ENCODE measurements around the gene PPID. TPM values are rescaled to one million over a fixed set of nuclear protein-coding genes. Genes with fewer than 3 reads are reported as not detected.
A peak's percentile ranks its signal among the peaks of the same experiment; 100 is the strongest.
"Not testable (repeated sequence)": the region's sequence is repeated elsewhere in the genome, so short reads cannot be mapped to it uniquely, and the experiment has no call there.

PPID gene
- total and polyA plus RNA-seq, 4 experiments from 2014 or later = 30.2 to 54.8 (median 40.7) TPM

DNA sequence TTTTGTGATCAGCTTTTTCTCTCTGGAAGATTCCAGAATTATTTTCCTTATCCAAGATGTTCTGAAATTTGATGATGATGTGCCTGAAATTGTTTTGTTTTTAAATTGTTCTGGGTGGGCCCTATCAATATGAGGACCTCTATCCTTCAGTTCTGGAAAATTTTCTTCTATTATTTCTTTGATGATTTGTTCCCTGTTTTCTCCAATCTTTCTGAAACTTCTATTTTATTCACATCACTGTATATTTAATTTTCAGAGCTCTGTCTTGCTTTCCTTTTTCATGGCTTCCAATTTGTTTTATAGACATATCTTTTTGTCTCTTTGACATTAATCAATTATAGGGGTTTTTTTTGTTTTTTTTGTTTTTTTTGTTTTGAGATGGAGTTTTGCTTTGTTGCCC is 33.4 kb upstream of the PPID start:
- Mint-ChIP-seq H3K27me3 (peaks cover 6 to 11% of the 10 kb centered on the region in 2 donors), H3K27ac (no peak overlapping the region), H3K36me3 (no peaks in the 10 kb centered on the region), H3K4me1 (no peaks in the 10 kb centered on the region), H3K4me3 (no peak overlapping the region), H3K9me3 (peaks cover 0 to 10% (median 0%) of the 10 kb centered on the region in 8 donors)
- Histone ChIP-seq H3K27ac (ENCODE audit: low read depth, low read length) (no peak overlapping the region), H3K4me3 (ENCODE audit: low read length in 2 of 2) (no peak overlapping the region), H3K27me3 (ENCODE audit: insufficient read depth, low read length) (no peaks in the 10 kb centered on the region), H3K9me3 (ENCODE audit: control insufficient read depth in 1 of 2, low read length in 2 of 2) (no peaks in the 10 kb centered on the region), H3K36me3 (ENCODE audit: insufficient read depth, low read length) (no peaks in the 10 kb centered on the region), H3K4me1 (ENCODE audit: insufficient read depth, low read length) (no peaks in the 10 kb centered on the region)
- ChIA-PET CTCF (ENCODE audit: partially characterized antibody) (interaction anchor here (1.8 kb wide), 1 partner anchor 95 kb away, joined by 5 read pairs; no protein-coding TSS in a partner anchor), POLR2A (ENCODE audit: partially characterized antibody) (no interaction called here)
- no peak for DNase-seq
- intact Hi-C loops (cut with micrococcal nuclease) = no loop called here

- intact Hi-C loops (cut with micrococcal nuclease); H3K27me3 Mint-ChIP-seq; H3K4me3 ChIP-seq (ENCODE audit: low read length in 2 of 2); H3K36me3 ChIP-seq (ENCODE audit: insufficient read depth, low read length); H3K9me3 ChIP-seq (ENCODE audit: control insufficient read depth in 1 of 2, low read length in 2 of 2); H3K9me3 Mint-ChIP-seq; H3K27me3 ChIP-seq (ENCODE audit: insufficient read depth, low read length); H3K36me3 Mint-ChIP-seq; H3K4me1 Mint-ChIP-seq; H3K4me3 Mint-ChIP-seq; DNase-seq; H3K27ac ChIP-seq (ENCODE audit: low read depth, low read length); H3K4me1 ChIP-seq (ENCODE audit: insufficient read depth, low read length); POLR2A ChIA-PET (ENCODE audit: partially characterized antibody): not testable (repeated sequence)
- CTCF ChIA-PET (ENCODE audit: partially characterized antibody) = interaction anchor here (1.8 kb wide), 1 partner anchor 96 kb away, joined by 5 read pairs; no protein-coding TSS in a partner anchor
- peak overlapping the region in 1 of 7 donors; percentile 61 for H3K27ac Mint-ChIP-seq
Measured at GRCh38 chr4:158755819-158756218, 32.6 kb upstream of the PPID start.

GRCh38 chr4:158754385-158755180 is 31.4 kb upstream of the PPID start:
- no peak overlapping the region for H3K27ac ChIP-seq (ENCODE audit: low read depth, low read length)
- H3K27ac Mint-ChIP-seq = no peak overlapping the region
- H3K4me3 Mint-ChIP-seq = no peak overlapping the region
- peaks cover 0 to 10% (median 0%) of the 10 kb centered on the region in 8 donors for H3K9me3 Mint-ChIP-seq
- intact Hi-C loops (cut with micrococcal nuclease) = no loop called here
- no peaks in the 10 kb centered on the region for H3K4me1 ChIP-seq (ENCODE audit: insufficient read depth, low read length)
- DNase-seq = no peak
- H3K36me3 Mint-ChIP-seq = no peaks in the 10 kb centered on the region
- no peaks in the 10 kb centered on the region for H3K36me3 ChIP-seq (ENCODE audit: insufficient read depth, low read length)
- peaks cover 5 to 8% of the 10 kb centered on the region in 2 donors for H3K27me3 Mint-ChIP-seq
- POLR2A ChIA-PET (ENCODE audit: partially characterized antibody) = interaction anchor here (0.7 kb wide), 1 partner anchor 476 kb away, joined by 4 read pairs; no protein-coding TSS in a partner anchor
- no peaks in the 10 kb centered on the region for H3K27me3 ChIP-seq (ENCODE audit: insufficient read depth, low read length)
- H3K4me3 ChIP-seq (ENCODE audit: low read length in 2 of 2) = no peak overlapping the region
- H3K9me3 ChIP-seq (ENCODE audit: control insufficient read depth in 1 of 2, low read length in 2 of 2) = no peaks in the 10 kb centered on the region
- CTCF ChIA-PET (ENCODE audit: partially characterized antibody) = no interaction called here
- H3K4me1 Mint-ChIP-seq = no peaks in the 10 kb centered on the region

DNA sequence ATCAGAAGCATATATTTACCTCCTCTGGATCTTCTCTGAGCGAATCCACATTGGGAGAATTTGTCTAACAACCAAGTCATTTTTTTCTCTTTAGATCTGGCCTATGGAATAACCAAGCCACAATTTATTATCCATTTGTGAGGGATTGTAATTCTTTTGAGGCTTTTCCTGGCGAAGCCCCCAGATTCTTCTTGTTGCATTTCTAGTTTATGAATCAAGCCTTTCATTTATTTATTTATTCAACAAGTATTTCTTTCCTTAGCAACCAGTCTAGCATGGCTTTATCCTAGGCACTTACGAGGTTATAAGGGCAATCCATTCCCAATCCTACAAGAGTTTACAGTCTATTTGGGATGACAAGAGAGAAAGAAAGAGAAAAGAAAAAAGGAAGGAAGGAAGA is 27.2 kb upstream of the PPID start:
- POLR2A ChIA-PET (ENCODE audit: partially characterized antibody) = no interaction called here
- no peaks in the 10 kb centered on the region for H3K9me3 ChIP-seq (ENCODE audit: control insufficient read depth in 1 of 2, low read length in 2 of 2)
- Mint-ChIP-seq H3K27me3 (no peaks in the 10 kb centered on the region), H3K36me3 (no peaks in the 10 kb centered on the region), H3K4me3 (no peak overlapping the region), H3K27ac (no peak overlapping the region), H3K4me1 (no peaks in the 10 kb centered on the region), H3K9me3 (peaks cover 0 to 1% (median 0%) of the 10 kb centered on the region in 8 donors)
- no peak for DNase-seq
- H3K4me3 ChIP-seq (ENCODE audit: low read length in 2 of 2) = no peak overlapping the region
- H3K4me1 ChIP-seq (ENCODE audit: insufficient read depth, low read length) = no peaks in the 10 kb centered on the region
- no peaks in the 10 kb centered on the region for H3K36me3 ChIP-seq (ENCODE audit: insufficient read depth, low read length)
- H3K27me3 ChIP-seq (ENCODE audit: insufficient read depth, low read length) = no peaks in the 10 kb centered on the region
- CTCF ChIA-PET (ENCODE audit: partially characterized antibody) = no interaction called here
- intact Hi-C loops (cut with micrococcal nuclease) = no loop called here
- no peak overlapping the region for H3K27ac ChIP-seq (ENCODE audit: low read depth, low read length)

GRCh38 chr4:158746537-158746936 is 23.3 kb upstream of the PPID start:
- DNase-seq; H3K4me3 Mint-ChIP-seq; H3K9me3 Mint-ChIP-seq; H3K36me3 ChIP-seq (ENCODE audit: insufficient read depth, low read length); H3K4me3 ChIP-seq (ENCODE audit: low read length in 2 of 2); CTCF ChIA-PET (ENCODE audit: partially characterized antibody); H3K27me3 ChIP-seq (ENCODE audit: insufficient read depth, low read length); intact Hi-C loops (cut with micrococcal nuclease); H3K4me1 Mint-ChIP-seq; H3K27ac ChIP-seq (ENCODE audit: low read depth, low read length); H3K27ac Mint-ChIP-seq; H3K4me1 ChIP-seq (ENCODE audit: insufficient read depth, low read length); H3K36me3 Mint-ChIP-seq; H3K27me3 Mint-ChIP-seq; H3K9me3 ChIP-seq (ENCODE audit: control insufficient read depth in 1 of 2, low read length in 2 of 2); POLR2A ChIA-PET (ENCODE audit: partially characterized antibody): not testable (repeated sequence)

GRCh38 chr4:158741326-158742021 is 18.3 kb upstream of the PPID start:
- Histone ChIP-seq H3K4me3 (ENCODE audit: low read length in 2 of 2) (no peak overlapping the region), H3K9me3 (ENCODE audit: control insufficient read depth in 1 of 2, low read length in 2 of 2) (no peaks in the 10 kb centered on the region), H3K27ac (ENCODE audit: low read depth, low read length) (no peak overlapping the region), H3K27me3 (ENCODE audit: insufficient read depth, low read length) (no peaks in the 10 kb centered on the region), H3K4me1 (ENCODE audit: insufficient read depth, low read length) (no peaks in the 10 kb centered on the region), H3K36me3 (ENCODE audit: insufficient read depth, low read length) (no peaks in the 10 kb centered on the region)
- intact Hi-C loops (cut with micrococcal nuclease) = no loop called here
- H3K9me3 Mint-ChIP-seq = no peaks in the 10 kb centered on the region
- H3K36me3 Mint-ChIP-seq = no peaks in the 10 kb centered on the region
- no peaks in the 10 kb centered on the region for H3K4me1 Mint-ChIP-seq
- CTCF ChIA-PET (ENCODE audit: partially characterized antibody) = no interaction called here
- no peak overlapping the region for H3K27ac Mint-ChIP-seq
- H3K27me3 Mint-ChIP-seq = peaks cover 0 to 8% of the 10 kb centered on the region in 2 donors
- no peak overlapping the region for H3K4me3 Mint-ChIP-seq
- DNase-seq = no peak
- POLR2A ChIA-PET (ENCODE audit: partially characterized antibody) = no interaction called here

DNA sequence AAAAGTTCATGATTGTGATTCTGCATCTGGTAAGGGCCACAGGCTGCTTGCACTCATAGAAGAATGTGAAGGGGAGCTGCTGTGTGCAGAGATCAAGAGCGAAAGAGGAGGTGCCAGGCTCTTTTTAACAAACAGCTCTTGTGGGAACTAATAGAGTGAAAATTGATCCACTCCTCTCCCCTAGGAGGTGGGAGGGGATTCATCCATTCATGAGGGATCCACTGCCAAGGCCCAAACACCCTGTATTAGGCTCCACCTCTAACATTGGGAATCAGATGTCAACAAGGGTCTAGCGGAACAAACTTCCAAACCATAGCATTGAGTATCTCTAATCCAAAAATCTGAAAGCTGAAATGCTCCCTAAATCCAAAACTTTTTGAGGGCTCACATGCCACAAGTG is 16.4 kb upstream of the PPID start:
- H3K27me3 Mint-ChIP-seq = peaks cover 1 to 10% of the 10 kb centered on the region in 2 donors
- H3K4me3 Mint-ChIP-seq = no peak overlapping the region
- no peak overlapping the region for H3K27ac Mint-ChIP-seq
- H3K36me3 Mint-ChIP-seq = no peaks in the 10 kb centered on the region
- Histone ChIP-seq H3K36me3 (ENCODE audit: insufficient read depth, low read length) (no peaks in the 10 kb centered on the region), H3K9me3 (ENCODE audit: control insufficient read depth in 1 of 2, low read length in 2 of 2) (no peaks in the 10 kb centered on the region), H3K4me3 (ENCODE audit: low read length in 2 of 2) (no peak overlapping the region), H3K4me1 (ENCODE audit: insufficient read depth, low read length) (no peaks in the 10 kb centered on the region), H3K27ac (ENCODE audit: low read depth, low read length) (no peak overlapping the region), H3K27me3 (ENCODE audit: insufficient read depth, low read length) (no peaks in the 10 kb centered on the region)
- no peak for DNase-seq
- ChIA-PET CTCF (ENCODE audit: partially characterized antibody) (no interaction called here), POLR2A (ENCODE audit: partially characterized antibody) (no interaction called here)
- no peaks in the 10 kb centered on the region for H3K4me1 Mint-ChIP-seq
- no peaks in the 10 kb centered on the region for H3K9me3 Mint-ChIP-seq
- intact Hi-C loops (cut with micrococcal nuclease) = no loop called here

Measured in CD4-positive, alpha-beta memory T cell (primary cell).